Measurements from ENCODE around the gene POLR2E. TPM values are rescaled to one million over a fixed set of nuclear protein-coding genes. Genes with fewer than 3 reads are reported as not detected.

POLR2E gene
- total and polyA plus RNA-seq, 9 of the 15 experiments (the other 6 are each of a cell fraction or from before 2014, with no cell fraction given) = 3.4 to 413 (median 244) TPM

- TF ChIP-seq REST (IDR thresholded peaks at IDR 0.05; ENCODE audit: borderline replicate concordance) (no peak), REST (CRISPR knock-in tag; IDR thresholded peaks at IDR 0.05; ENCODE audit: low read depth) (0 out of 2 replicates have a peak, but pooled peaks have one; percentile 14), ARID3A (IDR thresholded peaks at IDR 0.05; ENCODE audit: borderline replicate concordance, low read depth, low read length) (no peak), ZNF561 (CRISPR knock-in tag; conservative IDR thresholded peaks at IDR 0.05) (0 out of 2 replicates have a peak, but pooled peaks have one; percentile 28), MLLT1 (IDR thresholded peaks at IDR 0.05) (no peak), E4F1 (CRISPR knock-in tag; IDR thresholded peaks at IDR 0.05; ENCODE audit: borderline replicate concordance) (no peak), NFIC (IDR thresholded peaks at IDR 0.05) (peak; percentile 34), POLR2AphosphoS5 (IDR thresholded peaks at IDR 0.05; ENCODE audit: control insufficient read depth, insufficient read depth, low read depth, low read length) (no peak; the same call in 1 of the 2 replicates), THAP12 (CRISPR knock-in tag; IDR thresholded peaks at IDR 0.05) (peak; percentile 6; the same call in 1 of the 2 replicates)
Observed at GRCh38 chr19:1039646-1040475, 55.3 kb downstream of the POLR2E start, which contains the start of gene ABCA7 (continued).

Data from K562 (cell line).